Large intestine (tissue), 3 donors: ENCODE data around the gene RNF114. TPM values are rescaled to one million over a fixed set of nuclear protein-coding genes. Genes with fewer than 3 reads are reported as not detected.
A peak's percentile ranks its signal among the peaks of the same experiment; 100 is the strongest.
"Not testable (repeated sequence)": the region's sequence is repeated elsewhere in the genome, so short reads cannot be mapped to it uniquely, and the experiment has no call there.

Experiments used
- DNase-seq, 2 donors: peaks; one replicate each; pipeline versions ENCODE4 v3.0.0 to v3.0.0-alpha.2; 2013
- H3K27ac ChIP-seq: one replicate; pipeline ENCODE4 v1.5.1; 2013; ENCODE audit warnings: low read length
- H3K27me3 ChIP-seq: 2 replicates; pipeline ENCODE4 v1.6.1; 2013; ENCODE audit warnings: low read length; ENCODE audit not compliant: control insufficient read depth, insufficient read depth
- H3K36me3 ChIP-seq: 2 replicates; pipeline ENCODE4 v1.6.1; 2013; ENCODE audit warnings: low read length; ENCODE audit not compliant: control insufficient read depth, insufficient read depth
- H3K4me1 ChIP-seq: one replicate; pipeline ENCODE4 v1.6.1; 2013; ENCODE audit warnings: low read length; ENCODE audit not compliant: control insufficient read depth, insufficient read depth
- H3K4me3 ChIP-seq: one replicate; pipeline ENCODE4 v1.5.1; 2013; ENCODE audit warnings: low read length
- H3K9me3 ChIP-seq: one replicate; pipeline ENCODE4 v1.6.1; 2013; ENCODE audit warnings: mild to moderate bottlenecking, low read depth, low read length, moderate library complexity; ENCODE audit not compliant: control insufficient read depth
- WGBS: methylation state at CpG from one replicate; pipeline ENCODE4 v1.1.5; 2013; ENCODE audit warnings: low lambda C conversion rate; ENCODE audit not compliant: insufficient coverage; 5-methylcytosine and 5-hydroxymethylcytosine counted together
- polyA plus RNA-seq: library from polyadenylated mRNA; unstranded; fragments of 120-200 nt; gene quantifications from one replicate; pipeline ENCODE4 v1.2.1, GENCODE V29; 2013

The RNF114 gene
- polyA plus RNA-seq, 1 donor: 125 TPM

DNA sequence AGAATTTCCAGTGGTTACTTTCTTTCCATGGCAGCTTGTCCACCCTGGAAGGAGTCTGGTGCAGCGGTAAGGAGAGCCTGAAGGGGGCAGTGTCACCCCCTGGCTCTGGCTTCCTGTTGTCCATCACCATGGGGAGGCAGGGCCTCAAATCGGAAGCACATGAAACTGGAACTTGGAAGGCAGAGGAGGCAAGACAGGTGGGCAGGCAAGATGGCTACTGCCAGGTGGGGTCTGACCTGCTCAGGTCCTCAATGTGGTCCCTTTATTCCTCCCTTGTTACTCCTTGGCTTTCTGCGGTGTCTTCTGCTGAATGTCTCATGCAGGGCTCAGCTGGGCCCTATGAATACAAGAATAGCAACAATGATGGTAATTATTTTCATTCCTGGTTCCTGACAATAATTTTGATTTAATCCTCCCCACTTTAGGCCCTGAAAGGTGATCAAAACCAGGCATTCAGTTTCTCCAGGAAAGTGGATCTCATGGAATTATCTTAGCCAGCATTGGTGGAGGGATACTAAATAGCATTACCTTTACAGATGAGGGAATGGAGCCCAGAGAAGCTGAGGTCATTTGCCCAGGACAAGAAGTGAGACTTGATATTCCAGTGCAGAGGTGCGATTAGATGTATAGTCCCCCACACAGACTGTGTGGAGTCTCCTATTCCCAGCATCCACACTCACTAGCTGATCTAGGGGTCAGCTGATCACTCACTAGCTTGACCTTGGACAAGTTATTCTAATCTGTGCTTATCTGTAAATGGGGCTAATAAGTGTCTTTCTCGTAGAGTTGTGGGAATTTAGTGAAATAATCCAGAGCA lies 29.0 kb downstream of the RNF114 start:
- WGBS: no CpG with 5 or more reads among the region's 5 CpGs

GRCh38 chr20:49965781-49966305 lies 29.6 kb downstream of the RNF114 start:
- DNase-seq: peak in 1 of 2 donors; percentile 55
- H3K27ac ChIP-seq: peak overlapping the region; percentile 44

More for the DNA sequence above, 29.0 kb downstream of the RNF114 start:
- Histone ChIP-seq H3K4me3 (no peak overlapping the region), H3K4me1 (peaks cover 12% of the 10 kb centered on the region), H3K9me3 (no peaks in the 10 kb centered on the region), H3K27ac (peak overlapping the region; percentile 44), H3K27me3 (no peaks in the 10 kb centered on the region), H3K36me3 (peaks cover 3% of the 10 kb centered on the region)
- peak in 1 of 2 donors; percentile 58 for DNase-seq

DNA sequence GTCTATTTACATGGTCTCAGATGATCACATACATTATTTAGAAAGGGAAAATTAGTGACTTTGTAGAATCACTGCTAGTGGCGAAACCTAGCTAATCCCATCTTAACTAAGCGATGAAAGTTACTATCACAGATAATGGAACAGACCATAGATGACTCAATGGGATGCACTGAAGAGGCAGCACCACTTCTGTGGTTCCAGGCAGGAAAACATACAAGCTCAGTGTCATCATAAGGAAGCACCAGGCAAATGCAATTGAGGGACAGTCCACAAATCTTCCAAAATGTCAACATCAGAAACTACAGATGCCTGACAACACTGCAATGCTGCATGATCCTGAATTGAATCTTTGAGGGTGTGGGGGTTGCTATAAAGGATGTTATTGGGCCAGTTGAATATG lies 30.7 kb downstream of the RNF114 start:
- no peaks in the 10 kb centered on the region for H3K27me3 ChIP-seq
- H3K36me3 ChIP-seq: peaks cover 3% of the 10 kb centered on the region
- no peak for DNase-seq
- peaks cover 18% of the 10 kb centered on the region for H3K4me1 ChIP-seq
- H3K27ac ChIP-seq: no peak overlapping the region
- H3K4me3 ChIP-seq: no peak overlapping the region
- WGBS: no CpG with 5 or more reads among the region's 2 CpGs
- H3K9me3 ChIP-seq: no peaks in the 10 kb centered on the region

More at GRCh38 chr20:49965781-49966305, 29.6 kb downstream of the RNF114 start:
- Histone ChIP-seq H3K9me3 (no peaks in the 10 kb centered on the region), H3K36me3 (peaks cover 3% of the 10 kb centered on the region), H3K4me3 (no peak overlapping the region), H3K27me3 (no peaks in the 10 kb centered on the region), H3K4me1 (peaks cover 18% of the 10 kb centered on the region)
- WGBS: 30% methylated on average over 3 of the region's 9 CpGs

DNA sequence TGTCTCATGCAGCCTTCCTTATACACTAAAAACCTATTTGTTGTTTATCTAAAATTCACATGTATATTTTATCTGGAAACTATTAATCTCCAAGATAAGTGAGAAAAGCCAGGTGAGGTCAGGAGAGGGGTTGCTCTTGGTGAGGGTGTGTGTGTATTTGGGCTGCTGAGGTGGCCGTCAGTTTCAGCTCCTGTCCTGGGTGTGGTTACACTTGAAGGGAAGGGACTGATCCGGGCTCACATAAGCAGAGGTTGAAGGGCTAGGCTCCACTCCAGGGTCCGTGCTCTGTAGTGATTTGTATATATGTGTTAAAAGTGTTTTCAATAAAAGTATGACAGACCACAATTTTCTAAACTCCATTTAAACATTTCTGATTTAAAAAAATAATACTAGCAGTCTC lies 33.0 kb downstream of the RNF114 start:
- no peak for DNase-seq
- H3K4me3 ChIP-seq: no peak overlapping the region
- H3K36me3 ChIP-seq: no peaks in the 10 kb centered on the region
- WGBS: no CpG with 5 or more reads among the region's 3 CpGs
- peaks cover 18% of the 10 kb centered on the region for H3K4me1 ChIP-seq
- no peaks in the 10 kb centered on the region for H3K27me3 ChIP-seq
- no peak overlapping the region for H3K27ac ChIP-seq
- H3K9me3 ChIP-seq: no peaks in the 10 kb centered on the region

- Histone ChIP-seq H3K4me1 (peaks cover 18% of the 10 kb centered on the region), H3K27me3 (no peaks in the 10 kb centered on the region), H3K36me3 (no peaks in the 10 kb centered on the region), H3K9me3 (no peaks in the 10 kb centered on the region), H3K4me3 (no peak overlapping the region), H3K27ac (no peak overlapping the region)
- peak in 1 of 2 donors; percentile 71 for DNase-seq
- no CpG with 5 or more reads among the region's 5 CpGs for WGBS
These were observed 33.7 kb downstream of the RNF114 start for GRCh38 chr20:49969946-49970345.

DNA sequence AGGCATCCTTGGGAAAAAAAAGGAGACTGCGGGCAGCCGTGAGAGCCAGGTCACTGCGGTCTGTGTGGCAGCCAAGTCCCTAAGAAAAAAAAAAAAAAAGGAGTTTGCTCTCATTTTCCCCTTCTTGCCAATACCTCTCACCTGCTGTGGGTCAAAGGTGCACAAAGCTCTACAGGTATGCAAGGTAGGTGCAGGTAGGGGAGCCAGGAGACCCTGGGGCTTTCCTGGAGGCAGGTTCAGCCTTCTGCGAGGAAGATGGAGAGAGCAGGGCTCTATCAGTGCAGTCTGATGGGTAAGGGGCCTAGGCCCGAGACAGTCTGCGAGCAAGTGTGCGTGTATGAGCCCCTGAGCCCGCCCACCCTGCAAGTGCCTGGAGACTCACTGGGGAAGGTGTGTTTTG lies 34.3 kb downstream of the RNF114 start:
- H3K27me3 ChIP-seq: no peaks in the 10 kb centered on the region
- no peaks in the 10 kb centered on the region for H3K36me3 ChIP-seq
- no peaks in the 10 kb centered on the region for H3K9me3 ChIP-seq
- WGBS: 71% methylated on average over 3 of the region's 8 CpGs
- no peak overlapping the region for H3K27ac ChIP-seq
- H3K4me1 ChIP-seq: peaks cover 18% of the 10 kb centered on the region
- DNase-seq: no peak
- no peak overlapping the region for H3K4me3 ChIP-seq

DNA sequence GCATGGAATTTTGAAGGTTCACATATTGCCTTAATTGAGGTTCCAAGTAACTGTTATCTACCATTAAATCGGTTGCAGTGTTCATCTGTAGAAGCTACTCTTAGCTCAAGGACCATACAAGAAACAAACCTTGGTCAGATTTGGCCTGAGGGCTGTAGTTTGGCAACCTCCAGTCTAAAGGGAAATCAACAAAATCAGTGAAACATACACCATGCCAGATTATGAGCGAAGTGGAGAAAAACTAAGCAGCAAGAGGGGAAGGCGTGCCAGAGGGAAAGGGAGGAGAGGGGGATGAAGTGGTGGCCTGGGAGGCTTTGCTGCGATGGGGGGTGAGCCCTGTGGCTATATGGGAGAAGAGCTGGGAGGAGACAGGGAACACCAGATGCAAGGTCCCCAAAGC lies 37.8 kb downstream of the RNF114 start:
- peaks cover 36% of the 10 kb centered on the region for H3K4me1 ChIP-seq
- H3K27me3 ChIP-seq: no peaks in the 10 kb centered on the region
- DNase-seq: no peak
- H3K9me3 ChIP-seq: no peaks in the 10 kb centered on the region
- H3K4me3 ChIP-seq: no peak overlapping the region
- no peaks in the 10 kb centered on the region for H3K36me3 ChIP-seq
- WGBS: 88% methylated on average over 3 of the region's 4 CpGs
- no peak overlapping the region for H3K27ac ChIP-seq

DNA sequence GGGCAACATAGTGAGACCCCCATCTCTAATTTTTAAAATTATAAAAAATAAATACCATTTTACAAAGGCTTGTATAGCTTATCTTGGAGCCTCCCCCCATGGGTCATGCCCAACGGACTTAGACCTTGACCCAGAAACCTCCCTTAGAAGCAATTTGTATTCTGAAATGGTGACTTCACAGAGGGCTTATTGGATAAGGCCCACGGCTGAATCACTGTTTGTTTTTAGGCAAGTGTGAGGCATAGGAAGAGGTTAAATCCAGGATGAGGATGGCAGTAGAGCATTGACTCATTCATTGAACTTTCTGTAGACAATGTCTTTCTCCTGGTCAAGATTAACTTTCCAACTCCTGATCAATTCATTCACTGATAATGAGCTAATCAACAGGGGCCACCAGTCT lies 40.3 kb downstream of the RNF114 start:
- no peak overlapping the region for H3K4me3 ChIP-seq
- peak; percentile 54 to 60 for DNase-seq
- H3K4me1 ChIP-seq: peaks cover 33% of the 10 kb centered on the region
- H3K36me3 ChIP-seq: no peaks in the 10 kb centered on the region
- peak overlapping the region; percentile 64 for H3K27ac ChIP-seq
- 20% methylated on average over 1 of the region's 2 CpGs for WGBS
- no peaks in the 10 kb centered on the region for H3K27me3 ChIP-seq
- no peaks in the 10 kb centered on the region for H3K9me3 ChIP-seq

DNA sequence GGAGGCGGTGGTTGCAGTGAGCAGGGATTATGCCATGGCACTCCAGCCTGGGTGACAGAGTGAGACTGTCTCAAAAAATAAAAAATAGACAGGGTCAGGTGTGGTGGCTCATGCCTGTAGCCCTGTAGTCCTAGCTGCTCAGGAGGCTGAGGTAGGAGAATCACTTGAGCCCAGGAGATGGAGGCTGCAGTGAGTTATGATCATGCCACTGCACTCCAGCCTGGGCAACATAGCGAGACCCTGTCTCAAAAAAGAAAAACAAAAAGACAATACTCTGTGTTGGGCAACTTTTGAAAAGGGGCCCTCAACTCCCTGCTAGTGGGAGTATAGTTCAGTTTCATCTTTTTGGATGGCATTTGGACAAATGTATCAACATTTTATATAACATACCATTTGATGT lies 41.5 kb downstream of the RNF114 start:
- not testable (repeated sequence) for H3K4me3 ChIP-seq, H3K27me3 ChIP-seq, H3K36me3 ChIP-seq, DNase-seq, H3K9me3 ChIP-seq
- Histone ChIP-seq H3K27ac (peak overlapping the region; percentile 16), H3K4me1 (peaks cover 41% of the 10 kb centered on the region)
- whole genome bisulfite sequencing: no CpG with 5 or more reads among the region's 2 CpGs

DNA sequence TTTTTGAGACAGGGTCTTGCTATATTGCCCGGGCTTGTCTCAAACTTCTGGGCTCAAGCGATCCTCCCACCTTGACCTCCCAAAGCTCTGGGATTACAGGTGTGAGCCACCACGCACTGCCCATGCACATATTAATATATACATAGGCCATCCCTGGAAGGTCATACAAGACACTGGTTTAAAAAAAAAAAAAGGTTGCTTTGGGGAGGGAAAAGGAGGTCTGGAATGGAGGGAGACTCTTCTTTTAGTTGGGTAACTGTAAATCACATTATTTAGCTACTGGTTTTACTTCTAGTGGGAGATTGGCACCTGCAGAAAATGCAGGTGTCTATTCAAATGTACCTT lies 42.5 kb downstream of the RNF114 start:
- Histone ChIP-seq H3K4me1 (peaks cover 49% of the 10 kb centered on the region), H3K9me3 (no peaks in the 10 kb centered on the region)
- WGBS: no CpG with 5 or more reads among the region's 3 CpGs

More for the DNA sequence above, 42.5 kb downstream of the RNF114 start:
- Histone ChIP-seq H3K27me3 (no peaks in the 10 kb centered on the region), H3K4me3 (no peak overlapping the region), H3K36me3 (no peaks in the 10 kb centered on the region), H3K27ac (no peak overlapping the region)
- DNase-seq: no peak
